GM10847 (cell line): ENCODE data around the gene OPA3.

Experiments used
- POLR2A ChIP-seq: IDR thresholded peaks from 2 replicates; pipeline ENCODE4 v1.6.1; 2011; ENCODE audit not compliant: insufficient read length; ENCODE audit errors: extremely low read depth

Gene OPA3

GRCh38 chr19:45507872-45508416 lies 76.7 kb downstream of the OPA3 start:
- no peak for TF ChIP-seq POLR2A

- peak; percentile 98 for TF ChIP-seq POLR2A
These were observed 77.4 kb downstream of the OPA3 start, which contains the start of gene VASP for GRCh38 chr19:45506989-45507871. VASP (plus strand) TSS chr19:45507479; CDS start chr19:45507772, 293 bp downstream.

- peak; percentile 60 for TF ChIP-seq POLR2A
These were observed 78.2 kb downstream of the OPA3 start for GRCh38 chr19:45506246-45506988.

- no peak for TF ChIP-seq POLR2A
These were observed 78.7 kb downstream of the OPA3 start for GRCh38 chr19:45505996-45506245.

- TF ChIP-seq POLR2A = no peak
These were observed 79.2 kb downstream of the OPA3 start for GRCh38 chr19:45505151-45505995.

- TF ChIP-seq POLR2A = no peak
These were observed 80.7 kb downstream of the OPA3 start for GRCh38 chr19:45503909-45504308.

GRCh38 chr19:45502111-45502510 lies 82.5 kb downstream of the OPA3 start:
- no peak for TF ChIP-seq POLR2A

GRCh38 chr19:45501730-45502014 lies 82.9 kb downstream of the OPA3 start:
- no peak for TF ChIP-seq POLR2A

- no peak for TF ChIP-seq POLR2A
These were observed 83.5 kb downstream of the OPA3 start for GRCh38 chr19:45500918-45501729.

GRCh38 chr19:45499196-45500180 lies 85.1 kb downstream of the OPA3 start:
- TF ChIP-seq POLR2A = no peak

GRCh38 chr19:45498411-45499195 lies 86.0 kb downstream of the OPA3 start, which contains the start of gene PPM1N:
PPM1N (plus strand) TSS chr19:45498443; CDS start chr19:45498473, 30 bp downstream.
- no peak for TF ChIP-seq POLR2A

GRCh38 chr19:45497791-45498190 lies 86.8 kb downstream of the OPA3 start:
- TF ChIP-seq POLR2A = no peak

GRCh38 chr19:45496349-45496953 lies 88.2 kb downstream of the OPA3 start:
- TF ChIP-seq POLR2A = no peak

- no peak for TF ChIP-seq POLR2A
These were observed 89.4 kb downstream of the OPA3 start for GRCh38 chr19:45495178-45495577.
